Uterus (tissue), 2 donors: Measurements from ENCODE around the gene BRI3.

Experiments
- POLR2A ChIP-seq, 2 donors: fragments of 450-650 bp; IDR thresholded peaks; one replicate each; pipeline ENCODE4 v1.6.1; 2016; ENCODE audit warnings: antibody characterized with exemption in 2 of 2, mild to moderate bottlenecking in 1 of 2, moderate library complexity in 1 of 2
- TF ChIP-seq, protein P1 (sequence below), 4 experiments: fragments of 200-600 bp in 2 of 4; fragments of 450-650 bp in 2 of 4; sonication (generic) in 2 of 4; IDR thresholded peaks; one replicate each; pipeline ENCODE4 v1.5.1; 2016 to 2019; ENCODE audit warnings: antibody characterized with exemption in 4 of 4, mild to moderate bottlenecking in 2 of 4, moderate library complexity in 1 of 4

DNA sequence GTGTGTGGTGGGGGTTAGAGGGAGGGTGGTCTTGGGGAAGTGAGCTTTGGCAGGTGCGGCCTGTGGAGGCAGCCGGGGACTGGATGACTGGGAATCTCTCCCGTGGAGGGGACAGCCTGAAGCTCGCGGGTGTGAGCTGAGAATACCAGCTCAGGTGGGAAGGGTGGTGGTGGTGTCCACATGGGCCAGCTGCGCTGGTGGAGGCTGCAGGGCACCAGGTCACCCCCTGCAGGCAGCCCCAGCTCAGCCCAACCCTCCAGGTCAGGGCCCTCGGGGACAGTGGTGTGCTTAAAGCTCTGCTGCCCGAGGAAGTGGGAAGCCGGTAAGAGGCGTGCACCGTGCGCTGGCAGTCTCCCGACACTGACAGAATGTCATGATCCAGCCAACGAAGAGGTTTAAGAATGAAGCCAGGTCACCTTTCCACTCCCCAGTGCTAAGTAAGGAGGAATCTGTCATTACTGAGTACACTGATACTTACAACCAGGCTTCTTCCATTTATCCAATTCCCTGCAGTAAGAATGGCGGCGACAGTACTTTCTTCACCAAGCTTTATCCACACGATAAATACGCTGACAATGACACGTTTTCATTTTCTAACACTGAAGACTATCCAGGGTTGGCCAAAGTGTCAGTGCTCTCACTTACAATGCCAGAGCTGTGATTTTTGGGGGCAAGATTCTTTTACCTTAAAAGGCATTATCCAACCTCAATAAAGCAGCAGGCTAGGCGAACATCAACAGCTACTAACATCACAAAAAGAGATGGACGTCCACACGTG, 20.4 kb downstream of the BRI3 start:
- no peak for TF ChIP-seq POLR2A (IDR thresholded peaks at IDR 0.05)
- TF ChIP-seq, protein P1, sequence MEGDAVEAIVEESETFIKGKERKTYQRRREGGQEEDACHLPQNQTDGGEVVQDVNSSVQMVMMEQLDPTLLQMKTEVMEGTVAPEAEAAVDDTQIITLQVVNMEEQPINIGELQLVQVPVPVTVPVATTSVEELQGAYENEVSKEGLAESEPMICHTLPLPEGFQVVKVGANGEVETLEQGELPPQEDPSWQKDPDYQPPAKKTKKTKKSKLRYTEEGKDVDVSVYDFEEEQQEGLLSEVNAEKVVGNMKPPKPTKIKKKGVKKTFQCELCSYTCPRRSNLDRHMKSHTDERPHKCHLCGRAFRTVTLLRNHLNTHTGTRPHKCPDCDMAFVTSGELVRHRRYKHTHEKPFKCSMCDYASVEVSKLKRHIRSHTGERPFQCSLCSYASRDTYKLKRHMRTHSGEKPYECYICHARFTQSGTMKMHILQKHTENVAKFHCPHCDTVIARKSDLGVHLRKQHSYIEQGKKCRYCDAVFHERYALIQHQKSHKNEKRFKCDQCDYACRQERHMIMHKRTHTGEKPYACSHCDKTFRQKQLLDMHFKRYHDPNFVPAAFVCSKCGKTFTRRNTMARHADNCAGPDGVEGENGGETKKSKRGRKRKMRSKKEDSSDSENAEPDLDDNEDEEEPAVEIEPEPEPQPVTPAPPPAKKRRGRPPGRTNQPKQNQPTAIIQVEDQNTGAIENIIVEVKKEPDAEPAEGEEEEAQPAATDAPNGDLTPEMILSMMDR (IDR thresholded peaks at IDR 0.05), result no peak
